CD4-positive, alpha-beta T cell treated with Interleukin-17A for 4 hours (primary cell): Measurements from ENCODE around the gene ZDHHC12.

ENCODE experiments used
- DNase-seq: peaks from one replicate; pipeline ENCODE4 v3.0.0-alpha.2; 2020; ENCODE audit warnings: mixed read lengths

Gene ZDHHC12

GRCh38 chr9:128723866-128724743 is at the start of gene ZDHHC12:
TSS of gene ZDHHC12 (minus strand) at chr9:128724127. CDS start at chr9:128724093, 34 bp downstream.
- peak; percentile 100 for DNase-seq

GRCh38 chr9:128773049-128773448 is 49.1 kb upstream of the ZDHHC12 start:
- DNase-seq: no peak

- DNase-seq: peak; percentile 97
Measured at GRCh38 chr9:128771745-128772519, 48.0 kb upstream of the ZDHHC12 start, which contains the start of gene ZER1. TSS of gene ZER1 (minus strand) at chr9:128771927. CDS start at chr9:128755565, 16,362 bp downstream.

GRCh38 chr9:128771094-128771721 is 47.3 kb upstream of the ZDHHC12 start:
- no peak for DNase-seq

GRCh38 chr9:128770286-128771030 is 46.5 kb upstream of the ZDHHC12 start:
- DNase-seq: no peak

GRCh38 chr9:128768606-128769005 is 44.7 kb upstream of the ZDHHC12 start:
- no peak for DNase-seq

- DNase-seq: no peak
Measured at GRCh38 chr9:128765499-128765898, 41.6 kb upstream of the ZDHHC12 start.

- DNase-seq: no peak
Measured at GRCh38 chr9:128764361-128764760, 40.4 kb upstream of the ZDHHC12 start.

- no peak for DNase-seq
Measured at GRCh38 chr9:128762671-128763449, 38.9 kb upstream of the ZDHHC12 start.

- DNase-seq: no peak
Measured at GRCh38 chr9:128757602-128758001, 33.7 kb upstream of the ZDHHC12 start.

GRCh38 chr9:128753627-128754026 is 29.7 kb upstream of the ZDHHC12 start:
- no peak for DNase-seq

GRCh38 chr9:128750926-128751595 is 27.1 kb upstream of the ZDHHC12 start:
- DNase-seq: no peak

GRCh38 chr9:128747241-128747640 is 23.3 kb upstream of the ZDHHC12 start:
- no peak for DNase-seq

- DNase-seq: no peak
Measured at GRCh38 chr9:128743421-128743820, 19.5 kb upstream of the ZDHHC12 start.

- no peak for DNase-seq
Measured at GRCh38 chr9:128742401-128742800, 18.5 kb upstream of the ZDHHC12 start.

GRCh38 chr9:128735373-128735772 is 11.4 kb upstream of the ZDHHC12 start:
- no peak for DNase-seq

GRCh38 chr9:128733256-128733655 is 9.3 kb upstream of the ZDHHC12 start:
- peak; percentile 33 for DNase-seq

- DNase-seq: no peak
Measured at GRCh38 chr9:128732576-128732975, 8.6 kb upstream of the ZDHHC12 start.

GRCh38 chr9:128731691-128732090 is 7.8 kb upstream of the ZDHHC12 start:
- DNase-seq: no peak

- DNase-seq: no peak
Measured at GRCh38 chr9:128731093-128731492, 7.2 kb upstream of the ZDHHC12 start.
